Caco-2 (cell line): Measurements from ENCODE around the gene NEK11. TPM values are rescaled to one million over a fixed set of nuclear protein-coding genes. Genes with fewer than 3 reads are reported as not detected.

Source experiments
- BruUV-seq: library from RNA; stranded (reverse); fragments of 400-500 nt; replicated peaks from 2 replicates; lab custom pipeline; 2021; lab: Mats Ljungman, UMichigan
- CTCF ChIA-PET: fragments of 300-600 bp; sonication (Branson Sonifier 250); formaldehyde crosslinking; loops from one replicate; lab custom pipeline; 2022; ENCODE audit warnings: antibody characterized with exemption; lab: Charles Lee
- POLR2A ChIA-PET: fragments of 300-600 bp; sonication (Branson Sonifier 250); formaldehyde crosslinking; loops from one replicate; lab custom pipeline; 2022; ENCODE audit warnings: antibody characterized with exemption; lab: Charles Lee
- DNase-seq, 2 experiments: peaks; one replicate each; pipeline versions ENCODE4 v3.0.0 to v3.0.0-alpha.2; 2020 to 2022
- H3K27me3 ChIP-seq: replicated peaks from 2 replicates; pipeline ENCODE4 v1.6.0; 2011; ENCODE audit warnings: low read length; ENCODE audit not compliant: control insufficient read depth, insufficient read depth
- H3K36me3 ChIP-seq: 2 replicates; pipeline ENCODE4 v1.5.1; 2011; ENCODE audit warnings: low read length; ENCODE audit not compliant: control insufficient read depth, insufficient read depth
- H3K4me1 ChIP-seq: fragments of 250-450 bp; sonication (Bioruptor Pico); 2 replicates; pipeline ENCODE4 v1.5.1; 2020; ENCODE audit warnings: mild to moderate bottlenecking
- H3K4me3 ChIP-seq: 2 replicates; pipeline ENCODE4 v1.5.1; 2011; ENCODE audit warnings: low read depth, mild to moderate bottlenecking, control low read depth, low read length
- H3K9me3 ChIP-seq: fragments of 250-450 bp; sonication (Bioruptor Pico); 2 replicates; pipeline ENCODE4 v1.5.1; 2020; ENCODE audit warnings: mild to moderate bottlenecking, moderate library complexity
- H3K27ac Mint-ChIP-seq: one replicate; pipeline ENCODE4 v1.8.0; 2022; ENCODE audit warnings: mixed read lengths; ENCODE audit not compliant: unreplicated experiment
- H3K27me3 Mint-ChIP-seq: one replicate; pipeline ENCODE4 v1.8.0; 2022; ENCODE audit warnings: mixed read lengths; ENCODE audit not compliant: insufficient read depth, unreplicated experiment
- H3K36me3 Mint-ChIP-seq: one replicate; pipeline ENCODE4 v1.8.0; 2022; ENCODE audit warnings: mild to moderate bottlenecking, mixed read lengths; ENCODE audit not compliant: insufficient read depth, unreplicated experiment
- H3K4me1 Mint-ChIP-seq: one replicate; pipeline ENCODE4 v1.8.0; 2022; ENCODE audit warnings: low read depth, mixed read lengths; ENCODE audit not compliant: unreplicated experiment
- H3K4me3 Mint-ChIP-seq: one replicate; pipeline ENCODE4 v1.8.0; 2022; ENCODE audit warnings: mild to moderate bottlenecking, moderate library complexity, mixed read lengths; ENCODE audit not compliant: unreplicated experiment
- H3K9me3 Mint-ChIP-seq: one replicate; pipeline ENCODE4 v1.8.0; 2022; ENCODE audit warnings: mixed read lengths; ENCODE audit not compliant: unreplicated experiment
- intact Hi-C: fragments of 100-400 bp; cut with micrococcal nuclease; formaldehyde crosslinking; loops from one replicate; pipeline ENCODE4 v1.10.0; 2022; ENCODE audit not compliant: unreplicated experiment
- total RNA-seq: library from RNA; stranded (reverse); gene quantifications from 2 replicates; pipeline ENCODE4 v1.2.3, GENCODE V29; 2022
- TF ChIP-seq, protein P1 (sequence below), 2 experiments: fragments of 200-600 bp in 1 of 2; IDR thresholded peaks; 1 replicate in 1 of 2; 2 replicates in 1 of 2; pipeline versions ENCODE4 v1.5.1 to v1.8.0; 2011 to 2022; ENCODE audit warnings: antibody characterized with exemption in 1 of 2, control low read depth in 1 of 2, inconsistent platforms in 1 of 2, low read depth in 1 of 2, low read length in 1 of 2, mild to moderate bottlenecking in 1 of 2, moderate library complexity in 1 of 2; ENCODE audit not compliant: insufficient read depth in 1 of 2, severe bottlenecking in 1 of 2, unreplicated experiment in 1 of 2

NEK11 gene
- total RNA-seq, 1 experiment from 2014 or later = 4.4 TPM

DNA sequence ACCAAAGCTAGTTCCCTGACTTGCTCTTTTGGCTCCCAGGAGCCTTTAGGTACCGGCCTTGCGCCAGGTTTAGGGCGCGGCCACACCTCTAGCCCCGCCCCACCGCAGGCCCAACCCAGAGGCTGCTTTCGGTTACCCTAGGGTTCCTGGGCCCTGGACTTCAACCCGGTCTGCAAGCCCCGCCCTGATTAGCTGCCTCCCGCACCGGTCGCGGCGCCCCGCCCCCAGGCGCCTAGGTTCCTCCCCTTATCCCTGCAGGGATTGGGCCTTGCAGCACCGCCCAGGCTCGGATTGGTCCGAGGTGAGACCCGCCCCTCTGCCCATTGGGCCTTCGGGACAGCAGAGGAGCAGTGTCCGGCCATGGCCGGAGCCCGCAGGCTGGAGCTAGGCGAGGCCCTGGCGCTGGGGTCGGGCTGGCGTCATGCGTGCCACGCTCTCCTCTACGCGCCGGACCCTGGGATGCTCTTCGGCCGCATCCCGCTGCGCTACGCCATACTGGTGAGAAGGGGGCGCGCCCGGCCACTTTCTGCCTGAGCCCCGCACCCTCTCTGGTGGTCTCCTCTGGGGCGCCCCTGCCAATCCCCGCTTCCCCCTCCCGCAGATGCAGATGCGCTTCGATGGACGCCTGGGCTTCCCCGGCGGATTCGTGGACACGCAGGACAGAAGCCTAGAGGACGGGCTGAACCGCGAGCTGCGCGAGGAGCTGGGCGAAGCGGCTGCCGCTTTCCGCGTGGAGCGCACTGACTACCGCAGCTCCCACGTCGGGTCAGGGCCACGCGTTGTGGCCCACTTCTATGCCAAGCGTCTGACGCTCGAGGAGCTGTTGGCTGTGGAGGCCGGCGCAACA is 355.0 kb downstream of the NEK11 start, which contains the start of gene NUDT16:
TSS of gene NUDT16 (plus strand) at position 330 of the 847 bp plus-strand sequence. CDS start at position 361, 31 bp downstream.
- POLR2A ChIA-PET = interaction anchor here (0.5 to 2.1 kb wide), 11 partner anchors 10 to 1932 kb away, joined by 3 to 10 read pairs (median 4); partner anchors contain the start of genes ASTE1, ATP2C1 and NEK11
- CTCF ChIA-PET = interaction anchor here (0.6 kb wide), 1 partner anchor 456 kb away, joined by 6 read pairs; no protein-coding TSS in a partner anchor

DNA sequence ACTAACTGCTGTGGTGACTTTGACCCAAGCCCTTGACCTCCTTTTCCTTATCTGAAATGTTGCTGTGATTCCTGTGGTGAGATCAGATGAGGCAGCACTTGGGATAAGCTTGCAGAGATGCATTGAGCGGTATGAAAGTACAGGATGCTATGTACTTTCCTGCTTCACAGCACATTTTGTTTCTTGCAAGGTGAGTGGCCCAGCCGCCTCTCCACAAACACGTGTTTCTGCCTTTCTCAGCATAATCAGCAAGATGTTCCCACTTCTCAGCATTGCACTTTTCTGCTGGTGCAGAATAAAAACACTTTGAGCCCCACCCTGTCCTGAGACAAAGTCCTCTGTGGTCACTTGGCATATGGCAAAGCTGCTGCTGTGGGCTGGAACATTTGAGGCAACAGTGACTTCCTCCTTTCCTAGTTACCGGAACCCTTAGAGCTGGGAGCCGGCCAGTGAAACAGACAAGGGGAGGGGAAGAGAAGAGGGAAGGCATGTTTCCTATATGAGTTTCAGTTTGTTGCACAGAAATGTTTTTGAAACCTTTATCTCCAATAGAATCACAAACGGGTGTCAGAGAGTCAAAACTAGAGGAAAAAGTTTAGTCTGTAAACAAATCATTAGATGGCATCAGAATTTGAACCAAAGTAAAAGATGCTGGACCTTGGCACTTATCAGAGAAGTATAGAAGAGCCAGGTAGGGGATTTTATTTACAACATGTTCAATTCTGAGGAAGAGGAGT is 359.9 kb downstream of the NEK11 start:
- Histone ChIP-seq H3K36me3 (peaks cover 1% of the 10 kb centered on the region; the same call in 1 of the 2 replicates), H3K9me3 (no peaks in the 10 kb centered on the region), H3K4me3 (no peak overlapping the region), H3K4me1 (0 out of 2 replicates have a peak, but pooled peaks cover 4% of the 10 kb centered on the region), H3K27me3 (no peaks in the 10 kb centered on the region)
- CTCF ChIA-PET = no interaction called here
- no TSS peak for BruUV-seq
- Mint-ChIP-seq H3K36me3 (no peaks in the 10 kb centered on the region), H3K27me3 (no peaks in the 10 kb centered on the region), H3K4me3 (no peak overlapping the region), H3K9me3 (no peaks in the 10 kb centered on the region), H3K27ac (no peak overlapping the region), H3K4me1 (peaks cover 15% of the 10 kb centered on the region)
- TF ChIP-seq, protein P1, sequence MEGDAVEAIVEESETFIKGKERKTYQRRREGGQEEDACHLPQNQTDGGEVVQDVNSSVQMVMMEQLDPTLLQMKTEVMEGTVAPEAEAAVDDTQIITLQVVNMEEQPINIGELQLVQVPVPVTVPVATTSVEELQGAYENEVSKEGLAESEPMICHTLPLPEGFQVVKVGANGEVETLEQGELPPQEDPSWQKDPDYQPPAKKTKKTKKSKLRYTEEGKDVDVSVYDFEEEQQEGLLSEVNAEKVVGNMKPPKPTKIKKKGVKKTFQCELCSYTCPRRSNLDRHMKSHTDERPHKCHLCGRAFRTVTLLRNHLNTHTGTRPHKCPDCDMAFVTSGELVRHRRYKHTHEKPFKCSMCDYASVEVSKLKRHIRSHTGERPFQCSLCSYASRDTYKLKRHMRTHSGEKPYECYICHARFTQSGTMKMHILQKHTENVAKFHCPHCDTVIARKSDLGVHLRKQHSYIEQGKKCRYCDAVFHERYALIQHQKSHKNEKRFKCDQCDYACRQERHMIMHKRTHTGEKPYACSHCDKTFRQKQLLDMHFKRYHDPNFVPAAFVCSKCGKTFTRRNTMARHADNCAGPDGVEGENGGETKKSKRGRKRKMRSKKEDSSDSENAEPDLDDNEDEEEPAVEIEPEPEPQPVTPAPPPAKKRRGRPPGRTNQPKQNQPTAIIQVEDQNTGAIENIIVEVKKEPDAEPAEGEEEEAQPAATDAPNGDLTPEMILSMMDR (IDR thresholded peaks at IDR 0.05; ENCODE audit: insufficient read depth in 1 of 2, low read depth in 1 of 2, low read length in 1 of 2, severe bottlenecking in 1 of 2, unreplicated experiment in 1 of 2) = no peak
- DNase-seq = no peak
- intact Hi-C loops = no loop called here
- POLR2A ChIA-PET = no interaction called here

More for the DNA sequence above, 355.0 kb downstream of the NEK11 start, which contains the start of gene NUDT16:
- peak within 1 kb of the TSS; percentile 83 for H3K4me3 ChIP-seq
- Mint-ChIP-seq H3K9me3 (no peaks in the 10 kb centered on the region), H3K27me3 (no peaks in the 10 kb centered on the region), H3K27ac (peak within 1 kb of the TSS; percentile 76), H3K36me3 (no peaks in the 10 kb centered on the region), H3K4me3 (peak within 1 kb of the TSS; percentile 75), H3K4me1 (peaks cover 8% of the 10 kb centered on the region)
- TF ChIP-seq, protein P1 (IDR thresholded peaks at IDR 0.05; ENCODE audit: insufficient read depth in 1 of 2, low read depth in 1 of 2, low read length in 1 of 2, severe bottlenecking in 1 of 2, unreplicated experiment in 1 of 2) = no peak
- H3K9me3 ChIP-seq = no peaks in the 10 kb centered on the region
- peaks cover 1% of the 10 kb centered on the region; the same call in 1 of the 2 replicates for H3K36me3 ChIP-seq
- intact Hi-C loops = loop anchor here (1.0 to 5.0 kb wide), 2 partner anchors 20 to 116 kb away; no protein-coding TSS in a partner anchor
- H3K27me3 ChIP-seq = no peaks in the 10 kb centered on the region
- H3K4me1 ChIP-seq = 0 out of 2 replicates have a peak, but pooled peaks cover 4% of the 10 kb centered on the region
- peak; percentile 99 to 100 for DNase-seq
- BruUV-seq = no TSS peak
